K562 (cell line): ENCODE results near the gene MTF1. TPM values are rescaled to one million over a fixed set of nuclear protein-coding genes. Genes with fewer than 3 reads are reported as not detected.

Experiments
- ATF1 ChIP-seq, 2 experiments: fragments of 450-650 bp in 1 of 2; IDR thresholded peaks; 2 replicates each; pipeline ENCODE4 v1.6.1; 2016; ENCODE audit warnings: missing compliant biosample characterization in 1 of 2, missing genetic modification characterization in 1 of 2
- GABPB1 ChIP-seq: sonication (generic); formaldehyde crosslinking; IDR thresholded peaks from 2 replicates; pipeline ENCODE4 v1.8.0; 2022; ENCODE audit warnings: mild to moderate bottlenecking, missing genetic modification reagents
- GTF2F1 ChIP-seq: IDR thresholded peaks from 2 replicates; pipeline ENCODE4 v1.6.1; 2011; ENCODE audit warnings: low read depth, low read length, improper control_type of control experiment
- MTA1 ChIP-seq: fragments of 450-650 bp; IDR thresholded peaks from 2 replicates; pipeline ENCODE4 v1.6.1; 2017; ENCODE audit warnings: borderline replicate concordance
- REST ChIP-seq, 2 experiments: fragments of 450-650 bp; formaldehyde crosslinking in 1 of 2; IDR thresholded peaks; 2 replicates each; pipeline versions ENCODE4 v1.4.0 to v1.6.1; 2014 to 2020; ENCODE audit warnings: mild to moderate bottlenecking in 2 of 2, borderline replicate concordance in 1 of 2, low read depth in 1 of 2
- TAF1 ChIP-seq: IDR thresholded peaks from 2 replicates; pipeline ENCODE4 v1.6.1; 2011; ENCODE audit warnings: mild to moderate bottlenecking, low read length, moderate library complexity; ENCODE audit not compliant: insufficient read depth, control insufficient read depth, severe bottlenecking; ENCODE audit errors: extremely low read depth
- ZBTB40 ChIP-seq, 2 experiments: fragments of 450-650 bp in 1 of 2; sonication (generic) in 1 of 2; formaldehyde crosslinking in 1 of 2; IDR thresholded peaks; 2 replicates each; pipeline versions ENCODE4 v1.7.1 to v1.9.0; 2016 to 2022; ENCODE audit warnings: inconsistent platforms in 1 of 2, mild to moderate bottlenecking in 1 of 2, missing genetic modification reagents in 1 of 2
- ZC3H4 ChIP-seq: sonication (generic); formaldehyde crosslinking; IDR thresholded peaks from 2 replicates; pipeline ENCODE4 v1.9.0; 2021; ENCODE audit warnings: missing genetic modification reagents, borderline replicate concordance
- polyA plus RNA-seq, 8 experiments: library from polyadenylated mRNA; depleted of rRNA in 4 of 8; stranded (reverse) in 5 of 8; unstranded in 3 of 8; fragments of >200 nt; fragmentation: Nextera tagmentation in 2 of 8; fragmentation: Illumina TruSeq in 1 of 8; extraction: Ambion mirVana in 2 of 8; extraction: Trizol in 1 of 8; gene quantifications; 2 replicates each; pipeline versions ENCODE4 v1.2.1 to v1.2.3, GENCODE V29; 2011 to 2014; ENCODE audit warnings: inconsistent platforms in 1 of 8, missing spikeins in 1 of 8
- total RNA-seq, 7 experiments: library from RNA; depleted of rRNA in 6 of 7; stranded (reverse); fragments of >200 nt in 6 of 7; fragmentation: Illumina TruSeq in 2 of 7; extraction: Trizol in 2 of 7; gene quantifications; 2 replicates each; pipeline versions ENCODE4 v1.2.1 to v1.2.3, GENCODE V29; 2011 to 2021; ENCODE audit warnings: low replicate concordance in 1 of 7

MTF1 gene
- total and polyA plus RNA-seq, 9 of the 15 experiments (the other 6 are each of a cell fraction or from before 2014, with no cell fraction given) = 1.1 to 12.2 (median 4.3) TPM

GRCh38 chr1:37807555-37808368, 51.6 kb downstream of the MTF1 start, which contains the start of the genes C1orf122 and YRDC (continued):
- no peak for TF ChIP-seq ZC3H4 (CRISPR knock-in tag)
- no peak for TF ChIP-seq MTA1
- no peak for TF ChIP-seq ATF1 (CRISPR knock-in tag; IDR thresholded peaks at IDR 0.05)
- peak; percentile 83 for TF ChIP-seq ATF1 (tag; IDR thresholded peaks at IDR 0.05)
- peak; percentile 97 for TF ChIP-seq ZBTB40 (IDR thresholded peaks at IDR 0.05)
- no peak for TF ChIP-seq ZBTB40 (CRISPR knock-in tag; IDR thresholded peaks at IDR 0.05)
- 0 out of 2 replicates have a peak, but pooled peaks have one; percentile 10 for TF ChIP-seq REST (IDR thresholded peaks at IDR 0.05; ENCODE audit: borderline replicate concordance)
- TF ChIP-seq REST (CRISPR knock-in tag; IDR thresholded peaks at IDR 0.05; ENCODE audit: low read depth) = peak; percentile 49; the same call in 1 of the 2 replicates
- TF ChIP-seq GTF2F1 = no peak
- TF ChIP-seq GABPB1 (CRISPR knock-in tag) = peak; percentile 94
- peak; percentile 75 for TF ChIP-seq TAF1
